IMR-90 (cell line): ENCODE measurements around the gene ZNF219. TPM values are rescaled to one million over a fixed set of nuclear protein-coding genes. Genes with fewer than 3 reads are reported as not detected.
A peak's percentile ranks its signal among the peaks of the same experiment; 100 is the strongest.

Source experiments
- ATAC-seq: fragments of 200-7000 bp; cut with Tn5 transposase; 2 replicates; pipeline ENCODE4 v1.9.1; 2020; ENCODE audit warnings: low read depth, mild to moderate bottlenecking, moderate library complexity
- BruUV-seq: library from RNA; stranded (reverse); fragments of 400-500 nt; replicated peaks from 2 replicates; lab custom pipeline; 2021; lab: Mats Ljungman, UMichigan
- CTCF ChIA-PET: fragments of 300-600 bp; formaldehyde crosslinking; extraction: SDS; loops from one replicate; lab custom pipeline; 2021; ENCODE audit warnings: antibody characterized with exemption; lab: Yijun Ruan, JAX
- POLR2A ChIA-PET: fragments of 300-600 bp; sonication (Branson Sonifier 250); formaldehyde crosslinking; loops from one replicate; lab custom pipeline; 2022; ENCODE audit warnings: antibody characterized with exemption; ENCODE audit not compliant: unreplicated experiment; lab: Charles Lee
- DNase-seq: peaks from one replicate; pipeline ENCODE4 v3.0.0; 2013
- H2AFZ ChIP-seq: replicated peaks from 2 replicates; pipeline ENCODE3; 2013; ENCODE audit warnings: low read length, mild to moderate bottlenecking; ENCODE audit not compliant: poor library complexity
- H2AK5ac ChIP-seq: 2 replicates; pipeline ENCODE4 v1.6.1; 2013; ENCODE audit warnings: low read depth, low read length, inconsistent platforms
- H2AK9ac ChIP-seq: replicated peaks from 2 replicates; pipeline ENCODE3; 2013; ENCODE audit warnings: mild to moderate bottlenecking, low read depth, low read length, moderate library complexity; ENCODE audit not compliant: poor library complexity
- H2BK120ac ChIP-seq: 2 replicates; pipeline ENCODE4 v1.6.1; 2013; ENCODE audit warnings: low read depth, low read length, inconsistent platforms
- H2BK15ac ChIP-seq: 3 replicates; pipeline ENCODE4 v1.6.1; 2013; ENCODE audit warnings: low read depth, low read length, inconsistent platforms
- H2BK20ac ChIP-seq: 2 replicates; pipeline ENCODE4 v1.6.1; 2013; ENCODE audit warnings: low read depth, mild to moderate bottlenecking, inconsistent platforms, low read length, moderate library complexity
- H2BK5ac ChIP-seq: 2 replicates; pipeline ENCODE4 v1.6.1; 2013; ENCODE audit warnings: mild to moderate bottlenecking, low read depth, low read length, inconsistent platforms; ENCODE audit not compliant: poor library complexity, severe bottlenecking
- H3K14ac ChIP-seq: replicated peaks from 2 replicates; pipeline ENCODE4 v1.6.1; 2013; ENCODE audit warnings: low read depth, low read length, inconsistent platforms
- H3K18ac ChIP-seq: 2 replicates; pipeline ENCODE4 v1.6.1; 2013; ENCODE audit warnings: low read depth, low read length, control low read depth
- H3K23ac ChIP-seq: 2 replicates; pipeline ENCODE4 v1.6.1; 2013; ENCODE audit warnings: low read depth, low read length, inconsistent platforms
- H3K27ac ChIP-seq: 2 replicates; pipeline ENCODE4 v1.5.1; 2013; ENCODE audit warnings: mild to moderate bottlenecking, control low read depth, low read length; ENCODE audit not compliant: insufficient read depth
- H3K27me3 ChIP-seq: 2 replicates; pipeline ENCODE4 v1.6.1; 2013; ENCODE audit warnings: low read length; ENCODE audit not compliant: control insufficient read depth, insufficient read depth
- H3K36me3 ChIP-seq: 2 replicates; pipeline ENCODE4 v1.6.1; 2013; ENCODE audit warnings: low read length, mixed read lengths; ENCODE audit not compliant: control insufficient read depth, insufficient read depth
- H3K4ac ChIP-seq: 2 replicates; pipeline ENCODE4 v1.6.1; 2013; ENCODE audit warnings: low read depth, low read length, inconsistent platforms
- H3K4me1 ChIP-seq: 2 replicates; pipeline ENCODE4 v1.6.1; 2013; ENCODE audit warnings: low read length, mixed read lengths; ENCODE audit not compliant: control insufficient read depth, insufficient read depth
- H3K4me2 ChIP-seq: 2 replicates; pipeline ENCODE4 v1.6.1; 2013; ENCODE audit warnings: low read depth, mild to moderate bottlenecking, control low read depth, low read length, moderate library complexity
- H3K4me3 ChIP-seq: 2 replicates; pipeline ENCODE4 v1.5.1; 2013; ENCODE audit warnings: low read depth, mild to moderate bottlenecking, control low read depth, low read length, moderate library complexity; ENCODE audit not compliant: insufficient read depth
- H3K56ac ChIP-seq: 2 replicates; pipeline ENCODE4 v1.6.1; 2013; ENCODE audit warnings: low read length, inconsistent platforms; ENCODE audit not compliant: insufficient read depth; ENCODE audit errors: extremely low read depth
- H3K79me1 ChIP-seq, 2 experiments: 2 replicates each; pipeline ENCODE4 v1.6.1; 2013; ENCODE audit warnings: low read length in 2 of 2, inconsistent platforms in 1 of 2, low read depth in 1 of 2
- H3K9ac ChIP-seq: 2 replicates; pipeline ENCODE4 v1.6.1; 2013; ENCODE audit warnings: low read depth, low read length, control low read depth
- H3K9me1 ChIP-seq: 2 replicates; pipeline ENCODE4 v1.6.1; 2013; ENCODE audit warnings: low read length, inconsistent platforms; ENCODE audit not compliant: insufficient read depth
- H3K9me3 ChIP-seq: 2 replicates; pipeline ENCODE4 v1.6.1; 2013; ENCODE audit warnings: low read length; ENCODE audit not compliant: control insufficient read depth, insufficient read depth
- H4K20me1 ChIP-seq: 2 replicates; pipeline ENCODE4 v1.6.1; 2013; ENCODE audit warnings: low read length, inconsistent platforms; ENCODE audit not compliant: insufficient read depth
- H4K5ac ChIP-seq: 2 replicates; pipeline ENCODE4 v1.6.1; 2013; ENCODE audit warnings: mild to moderate bottlenecking, low read depth, low read length, control low read depth
- H4K8ac ChIP-seq, 2 experiments: 2 replicates each; pipeline ENCODE4 v1.6.1; 2013; ENCODE audit warnings: low read depth in 2 of 2, low read length in 2 of 2, control low read depth in 1 of 2, inconsistent platforms in 1 of 2
- H4K91ac ChIP-seq: 2 replicates; pipeline ENCODE4 v1.6.1; 2013; ENCODE audit warnings: low read depth, low read length, inconsistent platforms; ENCODE audit not compliant: insufficient read depth
- CEBPB ChIP-seq: IDR thresholded peaks from 2 replicates; pipeline ENCODE4 v1.6.1; 2012; ENCODE audit warnings: low read depth, low read length, improper control_type of control experiment
- MXI1 ChIP-seq: IDR thresholded peaks from 2 replicates; pipeline ENCODE4 v1.6.1; 2012; ENCODE audit warnings: low read depth, mild to moderate bottlenecking, low read length, moderate library complexity, borderline replicate concordance
- RFX5 ChIP-seq: IDR thresholded peaks from 2 replicates; pipeline ENCODE4 v1.8.0; 2012; ENCODE audit warnings: low read depth, mild to moderate bottlenecking, low read length, moderate library complexity
- WGBS, 2 experiments: methylation state at CpG; one replicate each; pipeline versions ENCODE4 v1.1.5 to v1.1.7; 2013; ENCODE audit warnings: missing lambda C conversion rate in 2 of 2; ENCODE audit not compliant: insufficient read length in 1 of 2; ENCODE audit errors: extremely low coverage in 2 of 2; 5-methylcytosine and 5-hydroxymethylcytosine counted together
- dilution Hi-C: fragments of 300-500 bp; cut with HindIII; formaldehyde crosslinking; loops from one replicate; pipeline ENCODE4 v1.14.3; 2018; ENCODE audit warnings: low sequenced_read_pairs; ENCODE audit not compliant: unreplicated experiment
- in situ Hi-C: fragments of 300-500 bp; cut with MboI; formaldehyde crosslinking; loops from 3 replicates; pipeline ENCODE4 v1.14.3; 2019; ENCODE audit warnings: low sequenced_read_pairs, inconsistent platforms, mixed read lengths
- intact Hi-C: fragments of 100-400 bp; cut with micrococcal nuclease; formaldehyde crosslinking; loops from 2 replicates; pipeline ENCODE4 v1.10.0; 2022
- polyA plus RNA-seq, 3 experiments: library from polyadenylated mRNA; depleted of rRNA; stranded (reverse); fragments of >200 nt; gene quantifications; 2 replicates each; pipeline ENCODE4 v1.2.3, GENCODE V29; 2012; ENCODE audit warnings: low replicate concordance in 1 of 3
- total RNA-seq: library from RNA; depleted of rRNA; stranded (reverse); fragments of >200 nt; gene quantifications from 2 replicates; pipeline ENCODE4 v1.2.3, GENCODE V29; 2012
- TF ChIP-seq, protein P1 (sequence below): fragments of 150-350 bp; IDR thresholded peaks from 2 replicates; pipeline ENCODE4 v1.6.1; 2017; ENCODE audit warnings: mild to moderate bottlenecking, antibody characterized with exemption, low read length, low read depth

Gene ZNF219
- total and polyA plus RNA-seq, 2 of the 4 experiments (the other 2 are of a cell fraction): 0.90 to 3.8 TPM

DNA sequence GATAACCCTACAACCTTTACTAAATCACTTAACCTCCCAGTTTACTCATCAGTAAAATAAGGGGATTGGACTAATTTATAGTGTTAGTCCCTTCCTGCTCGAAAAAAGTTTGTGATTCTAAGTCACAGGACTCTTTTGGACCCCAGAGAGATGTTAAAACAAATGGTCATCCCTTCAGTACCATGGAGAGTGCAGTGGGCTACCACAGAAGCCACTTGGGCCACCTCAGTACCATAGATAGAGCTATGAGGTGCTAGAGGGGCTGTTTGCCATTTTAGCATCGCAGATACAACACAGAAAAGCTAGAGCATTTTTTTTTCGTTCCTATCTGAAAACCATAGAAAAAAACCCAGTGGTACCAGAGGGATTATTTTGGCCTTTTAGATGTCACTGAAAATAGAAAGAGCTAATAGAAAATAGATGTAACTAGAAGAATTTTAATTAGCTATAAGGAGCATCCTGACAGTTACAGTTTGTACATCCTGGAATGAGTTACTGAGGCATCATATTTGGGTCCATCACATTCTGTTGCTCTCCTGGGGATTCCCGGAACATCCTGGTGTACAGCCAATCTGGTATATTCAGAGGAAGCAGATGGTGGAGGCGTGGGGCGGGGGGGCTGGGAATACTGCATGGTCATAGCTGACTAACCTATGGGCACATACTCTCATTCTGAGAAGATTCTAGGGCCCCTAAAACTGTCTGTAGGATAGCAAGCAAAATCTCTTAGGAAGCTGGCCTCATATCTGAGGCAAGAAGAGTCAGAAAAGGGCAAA, 2.8 kb downstream of the ZNF219 start:
- Histone ChIP-seq H4K20me1 (no peaks in the 10 kb centered on the region; the same call in 1 of the 2 replicates), H3K14ac (no peak overlapping the region), H3K18ac (no peak overlapping the region), H3K27me3 (no peaks in the 10 kb centered on the region), H2AK5ac (no peak overlapping the region), H2BK15ac (no peak overlapping the region), H3K9me1 (no peaks in the 10 kb centered on the region), H2BK20ac (no peak overlapping the region), H3K23ac (no peak overlapping the region), H3K4me1 (peaks cover 4% of the 10 kb centered on the region; the same call in 1 of the 2 replicates), H3K36me3 (peaks cover 9% of the 10 kb centered on the region; the same call in 1 of the 2 replicates), H4K91ac (no peak overlapping the region), H4K5ac (no peak overlapping the region), H3K56ac (no peak overlapping the region), H3K79me1 (0 out of 4 replicates have a peak, but pooled peaks cover 0 to 2% of the 10 kb centered on the region in 2 experiments), H3K27ac (no peak overlapping the region), H3K4me2 (no peak overlapping the region), H4K8ac (no peak overlapping the region), H2BK5ac (no peak overlapping the region), H3K9me3 (no peaks in the 10 kb centered on the region), H3K9ac (no peak overlapping the region), H3K4ac (no peak overlapping the region), H3K4me3 (no peak overlapping the region), H2AK9ac (no peak overlapping the region), H2AFZ (no peak overlapping the region), H2BK120ac (no peak overlapping the region)
- in situ Hi-C loops: loop anchor here (25.0 kb wide), 2 partner anchors 633 to 758 kb away; partner anchors contain the start of genes APEX1, CCNB1IP1, OSGEP and PARP2
- no TSS peak for BruUV-seq
- ChIA-PET POLR2A (interaction anchor here (0.5 kb wide), 1 partner anchor 71 kb away, joined by 3 read pairs; the partner anchor contains the start of gene NDRG2), CTCF (interaction anchor here (1.2 to 1.8 kb wide), 3 partner anchors 24 to 81 kb away, joined by 3 to 6 read pairs (median 4); no protein-coding TSS in a partner anchor)
- TF ChIP-seq CEBPB: no peak
- no peak for TF ChIP-seq RFX5
- 0 out of 2 replicates have a peak, but pooled peaks have one; percentile 24 for TF ChIP-seq MXI1
- TF ChIP-seq, protein P1, sequence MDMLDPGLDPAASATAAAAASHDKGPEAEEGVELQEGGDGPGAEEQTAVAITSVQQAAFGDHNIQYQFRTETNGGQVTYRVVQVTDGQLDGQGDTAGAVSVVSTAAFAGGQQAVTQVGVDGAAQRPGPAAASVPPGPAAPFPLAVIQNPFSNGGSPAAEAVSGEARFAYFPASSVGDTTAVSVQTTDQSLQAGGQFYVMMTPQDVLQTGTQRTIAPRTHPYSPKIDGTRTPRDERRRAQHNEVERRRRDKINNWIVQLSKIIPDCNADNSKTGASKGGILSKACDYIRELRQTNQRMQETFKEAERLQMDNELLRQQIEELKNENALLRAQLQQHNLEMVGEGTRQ: no peak
- intact Hi-C loops: no loop called here
- ATAC-seq (no peak), DNase-seq (peak; percentile 51)
- no CpG with 5 or more reads among the region's 6 CpGs for WGBS, 2 experiments
- dilution Hi-C loops: no loop called here
